CD4-positive, alpha-beta T cell (primary cell): ENCODE measurements around the gene ANGEL1. TPM values are rescaled to one million over a fixed set of nuclear protein-coding genes. Genes with fewer than 3 reads are reported as not detected.

ENCODE experiments used
- ATAC-seq: fragments of 200-7000 bp; cut with Tn5 transposase; one replicate; pipeline ENCODE4 v1.10.0; 2022; ENCODE audit warnings: mild to moderate bottlenecking; ENCODE audit not compliant: poor library complexity
- CTCF ChIA-PET: fragments of 350-600 bp; sonication (Branson Sonifier 250); formaldehyde crosslinking; loops from one replicate; lab custom pipeline; 2021; ENCODE audit warnings: antibody characterized with exemption, inconsistent platforms; lab: Charles Lee
- POLR2A ChIA-PET: fragments of 350-600 bp; sonication (Branson Sonifier 250); formaldehyde crosslinking; loops from one replicate; lab custom pipeline; 2021; ENCODE audit warnings: antibody characterized with exemption, inconsistent platforms; lab: Charles Lee
- DNase-seq, 14 experiments: peaks; one replicate each; pipeline ENCODE4 v3.0.0-alpha.2; 2013 to 2020; ENCODE audit warnings: mixed read lengths in 2 of 14
- H3K27ac ChIP-seq, 2 donors: one replicate each; pipeline versions ENCODE4 v1.5.1 to v1.7.0; 2013; ENCODE audit warnings: low read length in 2 of 2, low read depth in 1 of 2, mild to moderate bottlenecking in 1 of 2
- H3K27me3 ChIP-seq, 2 experiments: 1 replicate in 1 of 2; 2 replicates in 1 of 2; pipeline versions ENCODE4 v1.6.1 to v1.7.0; 2013; ENCODE audit warnings: low read length in 2 of 2, control low read depth in 1 of 2, mild to moderate bottlenecking in 1 of 2, moderate library complexity in 1 of 2; ENCODE audit not compliant: insufficient read depth in 2 of 2, control insufficient read depth in 1 of 2
- H3K36me3 ChIP-seq: one replicate; pipeline ENCODE4 v1.6.1; 2013; ENCODE audit warnings: low read length, control low read depth; ENCODE audit not compliant: insufficient read depth
- H3K4me1 ChIP-seq: one replicate; pipeline ENCODE4 v1.6.1; 2013; ENCODE audit warnings: low read length, control low read depth; ENCODE audit not compliant: insufficient read depth
- H3K4me3 ChIP-seq: one replicate; pipeline ENCODE4 v1.5.1; 2013; ENCODE audit warnings: mild to moderate bottlenecking, low read length, moderate library complexity
- H3K9me3 ChIP-seq, 2 experiments: 1 replicate in 1 of 2; 2 replicates in 1 of 2; pipeline versions ENCODE4 v1.6.1 to v1.7.0; 2013; ENCODE audit warnings: low read length in 2 of 2, mild to moderate bottlenecking in 2 of 2, control low read depth in 1 of 2, moderate library complexity in 1 of 2; ENCODE audit not compliant: control insufficient read depth in 1 of 2, insufficient read depth in 1 of 2
- H3K27ac Mint-ChIP-seq: one replicate; pipeline ENCODE4 v1.8.0; 2020; ENCODE audit warnings: mixed read lengths
- H3K27me3 Mint-ChIP-seq: one replicate; pipeline ENCODE4 v1.8.0; 2021; ENCODE audit warnings: mixed read lengths
- H3K36me3 Mint-ChIP-seq: one replicate; pipeline ENCODE4 v1.8.0; 2021; ENCODE audit warnings: low read depth, mixed read lengths
- H3K4me1 Mint-ChIP-seq: one replicate; pipeline ENCODE4 v1.8.0; 2021; ENCODE audit warnings: low read depth, mixed read lengths
- H3K4me3 Mint-ChIP-seq: one replicate; pipeline ENCODE4 v1.8.0; 2020; ENCODE audit warnings: mild to moderate bottlenecking, mixed read lengths
- H3K9me3 Mint-ChIP-seq: one replicate; pipeline ENCODE4 v1.8.0; 2020; ENCODE audit warnings: mixed read lengths
- CTCF ChIP-seq: fragments of 200-600 bp; IDR thresholded peaks from one replicate; pipeline ENCODE4 v1.8.0; 2022; ENCODE audit warnings: antibody characterized with exemption, mild to moderate bottlenecking
- intact Hi-C, 2 experiments: fragments of 100-400 bp; cut with DNase I in 1 of 2; cut with micrococcal nuclease in 1 of 2; formaldehyde crosslinking; loops; one replicate each; pipeline versions ENCODE4 v1.15.1 to v1.9.0; 2023 to 2025; cut with DNase I, micrococcal nuclease
- total RNA-seq, 174 experiments: library from RNA in 2 of 174; stranded (reverse) in 2 of 174; gene quantifications; one replicate each; pipeline ENCODE4 v1.2.3 and lab custom pipeline; 2021 to 2026

The ANGEL1 gene
- total RNA-seq, 2 experiments from 2014 or later: 10.1 to 10.4 TPM

- Histone ChIP-seq H3K27ac (peak overlapping the region in 1 of 2 donors; percentile 27), H3K4me3 (peak overlapping the region; percentile 84)
These were observed 2.2 kb downstream of the ANGEL1 start for GRCh38 chr14:76810525-76810924.

GRCh38 chr14:76808990-76809389 lies 3.7 kb downstream of the ANGEL1 start:
- Histone ChIP-seq H3K27ac (no peak overlapping the region), H3K36me3 (peaks cover 47% of the 10 kb centered on the region), H3K4me1 (peaks cover 28% of the 10 kb centered on the region), H3K27me3 (no peaks in the 10 kb centered on the region), H3K9me3 (no peaks in the 10 kb centered on the region), H3K4me3 (no peak overlapping the region)
- H3K27ac Mint-ChIP-seq: no peak overlapping the region
- no peak for TF ChIP-seq CTCF
- peaks cover 71% of the 10 kb centered on the region for H3K36me3 Mint-ChIP-seq
- intact Hi-C loops: no loop called here
- DNase-seq (no peak), ATAC-seq (no peak)
- ChIA-PET CTCF (interaction anchor here (1.8 kb wide), 1 partner anchor 24 kb away, joined by 4 read pairs; no protein-coding TSS in a partner anchor), POLR2A (no interaction called here)
- H3K4me3 Mint-ChIP-seq: no peak overlapping the region
- H3K27me3 Mint-ChIP-seq: no peaks in the 10 kb centered on the region
- H3K4me1 Mint-ChIP-seq: peaks cover 35% of the 10 kb centered on the region
- no peaks in the 10 kb centered on the region for H3K9me3 Mint-ChIP-seq

More at GRCh38 chr14:76810525-76810924, 2.2 kb downstream of the ANGEL1 start:
- Histone ChIP-seq H3K9me3 (no peaks in the 10 kb centered on the region), H3K27me3 (no peaks in the 10 kb centered on the region), H3K36me3 (peaks cover 36% of the 10 kb centered on the region), H3K4me1 (peaks cover 28% of the 10 kb centered on the region)
- Mint-ChIP-seq H3K27me3 (no peaks in the 10 kb centered on the region), H3K9me3 (no peaks in the 10 kb centered on the region), H3K4me3 (peak overlapping the region; percentile 96), H3K36me3 (peaks cover 57% of the 10 kb centered on the region), H3K27ac (peak overlapping the region; percentile 96), H3K4me1 (peaks cover 35% of the 10 kb centered on the region)
- TF ChIP-seq CTCF: no peak
- intact Hi-C loops: loop anchor here (2.0 to 10.0 kb wide), 5 partner anchors 42 to 823 kb away; partner anchors contain the start of genes AHSA1 (in 1 of the 2), IFT43 (in 1 of the 2), SAMD15 (in 1 of the 2) and SPTLC2 (in 1 of the 2)
- ATAC-seq: no peak
- DNase-seq: no peak
- CTCF ChIA-PET: interaction anchor here (1.0 to 1.8 kb wide), 4 partner anchors 26 to 95 kb away, joined by 3 to 5 read pairs (median 4); no protein-coding TSS in a partner anchor
- POLR2A ChIA-PET: interaction anchor here (0.6 to 1.7 kb wide), 6 partner anchors 10 to 899 kb away, joined by 3 read pairs; partner anchors contain the start of genes GSTZ1 and POMT2

- Mint-ChIP-seq H3K27me3 (no peaks in the 10 kb centered on the region), H3K9me3 (no peaks in the 10 kb centered on the region), H3K27ac (no peak overlapping the region), H3K4me3 (no peak overlapping the region), H3K4me1 (peaks cover 31% of the 10 kb centered on the region), H3K36me3 (peaks cover 81% of the 10 kb centered on the region)
- H3K36me3 ChIP-seq: peaks cover 57% of the 10 kb centered on the region
- H3K27ac ChIP-seq: no peak overlapping the region
- no peak for DNase-seq
- no peak for TF ChIP-seq CTCF
- intact Hi-C loops: no loop called here
- ChIA-PET POLR2A (interaction anchor here (1.0 kb wide), 1 partner anchor 29 kb away, joined by 3 read pairs; no protein-coding TSS in a partner anchor), CTCF (no interaction called here)
- no peak for ATAC-seq
- H3K9me3 ChIP-seq: no peaks in the 10 kb centered on the region
- H3K4me3 ChIP-seq: no peak overlapping the region
- no peaks in the 10 kb centered on the region for H3K27me3 ChIP-seq
- peaks cover 23% of the 10 kb centered on the region for H3K4me1 ChIP-seq
These were observed 4.7 kb downstream of the ANGEL1 start for GRCh38 chr14:76808011-76808410.
